Endothelial cell (in vitro differentiated cells): ENCODE measurements around the gene RAD17. TPM values are rescaled to one million over a fixed set of nuclear protein-coding genes. Genes with fewer than 3 reads are reported as not detected.

Experiments used
- DNase-seq: peaks from one replicate; pipeline ENCODE4 v3.0.0; 2021; ENCODE audit warnings: low spot score
- H3K27ac Mint-ChIP-seq: one replicate; pipeline ENCODE4 v1.8.0; 2021; ENCODE audit warnings: mixed read lengths, inconsistent platforms; ENCODE audit not compliant: unreplicated experiment
- H3K27me3 Mint-ChIP-seq: one replicate; pipeline ENCODE4 v1.8.0; 2021; ENCODE audit warnings: mild to moderate bottlenecking, moderate library complexity, mixed read lengths, inconsistent platforms; ENCODE audit not compliant: unreplicated experiment
- H3K36me3 Mint-ChIP-seq: one replicate; pipeline ENCODE4 v1.8.0; 2021; ENCODE audit warnings: mild to moderate bottlenecking, low read depth, mixed read lengths, inconsistent platforms; ENCODE audit not compliant: unreplicated experiment
- H3K4me1 Mint-ChIP-seq: one replicate; pipeline ENCODE4 v1.8.0; 2021; ENCODE audit warnings: mild to moderate bottlenecking, mixed read lengths, inconsistent platforms; ENCODE audit not compliant: unreplicated experiment
- H3K4me3 Mint-ChIP-seq: one replicate; pipeline ENCODE4 v1.8.0; 2021; ENCODE audit warnings: mild to moderate bottlenecking, mixed read lengths, inconsistent platforms; ENCODE audit not compliant: unreplicated experiment
- H3K9me3 Mint-ChIP-seq: one replicate; pipeline ENCODE4 v1.8.0; 2021; ENCODE audit warnings: mixed read lengths, inconsistent platforms; ENCODE audit not compliant: unreplicated experiment
- total RNA-seq: library from RNA; stranded (reverse); fragmentation: NEBNext Ultra II Directional; extraction: Animal tissue kit (Norgen Biotek cat#: 25700); gene quantifications from one replicate; pipeline ENCODE4 v1.2.1, GENCODE V29; 2021; ENCODE audit not compliant: unreplicated experiment
- TF ChIP-seq, protein P1 (sequence below): fragments of 200-600 bp; sonication (generic); IDR thresholded peaks from one replicate; pipeline ENCODE4 v1.5.0; 2021; ENCODE audit warnings: antibody characterized with exemption; ENCODE audit not compliant: unreplicated experiment

RAD17 gene
- total RNA-seq, 1 donor from 2014 or later = 23.3 TPM

DNA sequence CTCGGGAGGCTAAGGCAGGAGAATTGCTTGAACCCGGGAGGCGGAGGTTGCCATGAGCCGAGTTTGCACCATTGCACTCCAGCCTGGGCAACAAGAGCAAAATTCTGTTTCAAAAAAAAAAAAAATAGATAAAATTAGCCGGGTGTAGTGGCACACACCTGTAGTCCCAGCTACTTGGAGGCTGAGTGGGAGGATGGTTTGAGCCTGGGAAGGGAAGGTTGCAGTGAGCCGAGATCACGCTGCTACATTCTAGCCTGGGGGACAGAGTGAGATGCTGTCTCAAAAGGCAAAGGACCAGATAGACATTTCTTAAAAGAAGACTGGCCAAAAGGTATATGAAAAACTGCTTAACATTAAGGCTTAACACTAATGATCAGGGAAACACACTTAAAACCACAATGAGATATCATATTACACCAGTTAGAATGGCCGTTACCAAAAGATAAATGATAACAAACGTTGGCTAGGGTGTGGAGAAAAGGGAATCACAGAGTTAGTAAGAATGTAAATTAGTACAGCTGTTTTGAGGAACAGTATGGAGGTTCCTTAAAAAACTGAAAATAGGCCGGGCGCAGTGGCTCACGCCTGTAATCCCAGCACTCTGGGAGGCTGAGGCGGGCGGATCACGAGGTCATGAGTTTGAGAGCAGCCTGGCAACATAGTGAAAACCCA is 35.2 kb downstream of the RAD17 start:
- no peaks in the 10 kb centered on the region for H3K4me1 Mint-ChIP-seq
- H3K36me3 Mint-ChIP-seq = peaks cover 8% of the 10 kb centered on the region
- H3K4me3 Mint-ChIP-seq = no peak overlapping the region
- no peak for DNase-seq
- no peak overlapping the region for H3K27ac Mint-ChIP-seq
- TF ChIP-seq, protein P1, sequence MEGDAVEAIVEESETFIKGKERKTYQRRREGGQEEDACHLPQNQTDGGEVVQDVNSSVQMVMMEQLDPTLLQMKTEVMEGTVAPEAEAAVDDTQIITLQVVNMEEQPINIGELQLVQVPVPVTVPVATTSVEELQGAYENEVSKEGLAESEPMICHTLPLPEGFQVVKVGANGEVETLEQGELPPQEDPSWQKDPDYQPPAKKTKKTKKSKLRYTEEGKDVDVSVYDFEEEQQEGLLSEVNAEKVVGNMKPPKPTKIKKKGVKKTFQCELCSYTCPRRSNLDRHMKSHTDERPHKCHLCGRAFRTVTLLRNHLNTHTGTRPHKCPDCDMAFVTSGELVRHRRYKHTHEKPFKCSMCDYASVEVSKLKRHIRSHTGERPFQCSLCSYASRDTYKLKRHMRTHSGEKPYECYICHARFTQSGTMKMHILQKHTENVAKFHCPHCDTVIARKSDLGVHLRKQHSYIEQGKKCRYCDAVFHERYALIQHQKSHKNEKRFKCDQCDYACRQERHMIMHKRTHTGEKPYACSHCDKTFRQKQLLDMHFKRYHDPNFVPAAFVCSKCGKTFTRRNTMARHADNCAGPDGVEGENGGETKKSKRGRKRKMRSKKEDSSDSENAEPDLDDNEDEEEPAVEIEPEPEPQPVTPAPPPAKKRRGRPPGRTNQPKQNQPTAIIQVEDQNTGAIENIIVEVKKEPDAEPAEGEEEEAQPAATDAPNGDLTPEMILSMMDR = no peak
- H3K27me3 Mint-ChIP-seq = no peaks in the 10 kb centered on the region
- no peaks in the 10 kb centered on the region for H3K9me3 Mint-ChIP-seq

- Mint-ChIP-seq H3K4me3 (peak within 1 kb of the TSS; percentile 93), H3K9me3 (no peaks in the 10 kb centered on the region), H3K27ac (no peak within 1 kb of the TSS), H3K36me3 (peaks cover 15% of the 10 kb centered on the region), H3K27me3 (peaks cover 4% of the 10 kb centered on the region), H3K4me1 (peaks cover 6% of the 10 kb centered on the region)
- peak; percentile 78 for DNase-seq
- TF ChIP-seq, protein P1 = no peak
Measured at GRCh38 chr5:69414885-69415583, 45.4 kb downstream of the RAD17 start, which contains the start of gene MARVELD2. Gene MARVELD2, plus strand, starts transcription at chr5:69415116. Its CDS starts 4,270 bp downstream, at chr5:69419386.

- DNase-seq = peak; percentile 15
- Mint-ChIP-seq H3K36me3 (peaks cover 20% of the 10 kb centered on the region), H3K9me3 (no peaks in the 10 kb centered on the region), H3K27me3 (peaks cover 4% of the 10 kb centered on the region), H3K4me1 (peaks cover 6% of the 10 kb centered on the region), H3K4me3 (peak overlapping the region; percentile 93), H3K27ac (no peak overlapping the region)
- TF ChIP-seq, protein P1 = no peak
Measured at GRCh38 chr5:69415584-69415958, 46.0 kb downstream of the RAD17 start.

DNA sequence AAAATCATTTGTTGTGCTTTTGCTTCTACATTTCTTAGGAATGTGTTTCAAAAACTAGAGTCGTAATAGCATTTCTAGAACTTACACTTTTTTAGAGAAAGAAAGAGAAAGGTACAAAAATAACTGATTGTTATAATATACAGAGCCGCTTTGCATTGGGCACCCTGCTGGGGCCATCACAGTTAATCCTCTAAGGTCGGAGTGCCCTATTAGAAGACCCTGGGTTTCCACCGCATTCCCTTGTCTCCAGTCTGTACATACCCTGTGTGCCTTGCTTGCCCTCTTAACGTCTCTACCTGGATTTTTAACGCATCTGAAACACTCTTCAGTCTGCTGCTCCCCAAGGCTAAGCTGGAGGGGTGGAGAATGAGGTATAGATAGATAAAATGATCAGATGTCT is 46.6 kb downstream of the RAD17 start:
- DNase-seq = no peak
- Mint-ChIP-seq H3K9me3 (no peaks in the 10 kb centered on the region), H3K27me3 (peaks cover 4% of the 10 kb centered on the region), H3K4me3 (peak overlapping the region; percentile 93), H3K36me3 (peaks cover 21% of the 10 kb centered on the region), H3K27ac (no peak overlapping the region), H3K4me1 (peaks cover 6% of the 10 kb centered on the region)
- TF ChIP-seq, protein P1 = no peak

DNA sequence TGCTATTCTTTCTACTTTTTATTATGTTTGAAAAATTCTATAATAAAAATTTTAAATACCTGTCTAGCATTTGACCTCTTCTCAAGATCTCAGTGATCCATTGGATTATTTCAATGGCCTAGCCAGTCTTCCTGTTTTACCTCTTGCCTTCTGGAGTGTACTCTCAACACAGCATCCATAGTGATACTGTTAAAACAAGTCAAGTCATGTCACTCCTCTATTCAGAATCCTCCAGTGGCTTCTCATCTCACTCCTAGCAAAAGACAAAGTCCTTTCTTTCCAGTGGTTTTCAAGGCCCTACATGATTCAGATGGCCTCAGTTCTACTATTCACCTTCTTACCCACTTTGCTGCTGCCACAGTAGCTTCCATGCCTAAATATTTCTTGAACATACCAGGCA is 47.1 kb downstream of the RAD17 start:
- Mint-ChIP-seq H3K27ac (no peak overlapping the region), H3K9me3 (no peaks in the 10 kb centered on the region), H3K27me3 (peaks cover 4% of the 10 kb centered on the region), H3K4me3 (peak overlapping the region; percentile 57), H3K4me1 (peaks cover 6% of the 10 kb centered on the region), H3K36me3 (peaks cover 16% of the 10 kb centered on the region)
- TF ChIP-seq, protein P1 = no peak
- DNase-seq = no peak
